Uterus (tissue), 4 donors: ENCODE data around the gene RFX4. TPM values are rescaled to one million over a fixed set of nuclear protein-coding genes. Genes with fewer than 3 reads are reported as not detected.

Experiments
- DNase-seq, 2 donors: peaks; one replicate each; pipeline ENCODE4 v3.0.0-alpha.2; 2019 to 2020
- H3K27ac ChIP-seq, 2 donors: fragments of 200-600 bp; sonication (generic); 1 replicate in 1 of 2; 2 replicates in 1 of 2; pipeline ENCODE4 v1.5.1; 2016 to 2018
- H3K27me3 ChIP-seq, 2 donors: fragments of 200-600 bp; sonication (generic); one replicate each; pipeline ENCODE4 v1.5.1; 2018 to 2019; ENCODE audit warnings: control low read depth in 1 of 2
- H3K36me3 ChIP-seq, 2 donors: fragments of 200-600 bp; sonication (generic); one replicate each; pipeline ENCODE4 v1.5.1; 2019; ENCODE audit warnings: control low read depth in 1 of 2
- H3K4me1 ChIP-seq, 2 donors: fragments of 200-600 bp; sonication (generic); one replicate each; pipeline ENCODE4 v1.5.1; 2018 to 2019; ENCODE audit warnings: control low read depth in 1 of 2
- H3K4me3 ChIP-seq, 2 donors: fragments of 200-600 bp; sonication (generic); 1 replicate in 1 of 2; 2 replicates in 1 of 2; pipeline ENCODE4 v1.5.1; 2018 to 2019; ENCODE audit warnings: mild to moderate bottlenecking in 1 of 2
- H3K9me3 ChIP-seq, 2 donors: fragments of 200-600 bp; sonication (generic); one replicate each; pipeline ENCODE4 v1.5.1; 2019; ENCODE audit warnings: control low read depth in 1 of 2
- CTCF ChIP-seq, 4 experiments: fragments of 200-600 bp in 2 of 4; fragments of 450-650 bp in 2 of 4; sonication (generic) in 2 of 4; IDR thresholded peaks; one replicate each; pipeline ENCODE4 v1.5.1; 2016 to 2019; ENCODE audit warnings: antibody characterized with exemption in 4 of 4, mild to moderate bottlenecking in 2 of 4, moderate library complexity in 1 of 4
- POLR2A ChIP-seq, 2 donors: fragments of 450-650 bp; IDR thresholded peaks; one replicate each; pipeline ENCODE4 v1.6.1; 2016; ENCODE audit warnings: antibody characterized with exemption in 2 of 2, mild to moderate bottlenecking in 1 of 2, moderate library complexity in 1 of 2
- intact Hi-C: fragments of 100-400 bp; cut with DNase I; formaldehyde crosslinking; loops from one replicate; pipeline ENCODE4 v1.15.1; 2023; ENCODE audit warnings: low total_unique reads
- total RNA-seq, 4 donors: library from RNA; depleted of rRNA in 3 of 4; stranded (reverse); fragments of >200 nt in 3 of 4; gene quantifications; one replicate each; pipeline versions ENCODE4 v1.1.0 to v1.2.4, GENCODE V29; 2014 to 2023
- donor health status: DM: yes; HTN: yes; CAD: no.

RFX4 gene
- total RNA-seq, 4 donors from 2014 or later: not detected

GRCh38 chr12:106566771-106567170 is 16.0 kb upstream of the RFX4 start:
- H3K36me3 ChIP-seq: no peaks in the 10 kb centered on the region

GRCh38 chr12:106573239-106573638 is 9.6 kb upstream of the RFX4 start:
- Histone ChIP-seq H3K27me3 (no peaks in the 10 kb centered on the region), H3K36me3 (no peaks in the 10 kb centered on the region), H3K9me3 (no peaks in the 10 kb centered on the region), H3K4me1 (no peaks in the 10 kb centered on the region), H3K27ac (no peak overlapping the region), H3K4me3 (no peak overlapping the region)
- TF ChIP-seq CTCF (IDR thresholded peaks at IDR 0.05): no peak
- intact Hi-C loops: no loop called here
- DNase-seq: no peak

More at GRCh38 chr12:106566771-106567170, 16.0 kb upstream of the RFX4 start:
- no peak for TF ChIP-seq CTCF (IDR thresholded peaks at IDR 0.05)
- TF ChIP-seq POLR2A (IDR thresholded peaks at IDR 0.05): no peak
- Histone ChIP-seq H3K27me3 (no peaks in the 10 kb centered on the region), H3K9me3 (no peaks in the 10 kb centered on the region), H3K27ac (no peak overlapping the region), H3K4me1 (no peaks in the 10 kb centered on the region), H3K4me3 (no peak overlapping the region)
- intact Hi-C loops: no loop called here
- DNase-seq: no peak

- H3K27me3 ChIP-seq: peaks cover 0 to 30% of the 10 kb centered on the region in 2 donors
- no peaks in the 10 kb centered on the region for H3K36me3 ChIP-seq
- DNase-seq: no peak
- H3K27ac ChIP-seq: no peak overlapping the region
- no peak overlapping the region for H3K4me3 ChIP-seq
- peaks cover 0 to 13% of the 10 kb centered on the region in 2 donors for H3K4me1 ChIP-seq
- no peak for TF ChIP-seq CTCF (IDR thresholded peaks at IDR 0.05)
- TF ChIP-seq POLR2A (IDR thresholded peaks at IDR 0.05): no peak
- intact Hi-C loops: no loop called here
- no peaks in the 10 kb centered on the region for H3K9me3 ChIP-seq
These were observed 6.0 kb upstream of the RFX4 start for GRCh38 chr12:106576848-106577247.

GRCh38 chr12:106580671-106581508 is 1.9 kb upstream of the RFX4 start:
- DNase-seq: no peak
- H3K9me3 ChIP-seq: no peaks in the 10 kb centered on the region
- H3K4me1 ChIP-seq: peaks cover 0 to 36% of the 10 kb centered on the region in 2 donors
- intact Hi-C loops: no loop called here
- peaks cover 0 to 68% of the 10 kb centered on the region in 2 donors for H3K27me3 ChIP-seq
- no peak for TF ChIP-seq POLR2A (IDR thresholded peaks at IDR 0.05)
- TF ChIP-seq CTCF (IDR thresholded peaks at IDR 0.05): no peak
- H3K36me3 ChIP-seq: no peaks in the 10 kb centered on the region
- H3K27ac ChIP-seq: no peak overlapping the region
- no peak overlapping the region for H3K4me3 ChIP-seq

GRCh38 chr12:106581543-106582248 is 1.1 kb upstream of the RFX4 start:
- Histone ChIP-seq H3K27ac (no peak overlapping the region), H3K4me3 (no peak overlapping the region), H3K36me3 (no peaks in the 10 kb centered on the region), H3K4me1 (peaks cover 0 to 44% of the 10 kb centered on the region in 2 donors), H3K27me3 (peaks cover 0 to 73% of the 10 kb centered on the region in 2 donors), H3K9me3 (no peaks in the 10 kb centered on the region)
- intact Hi-C loops: no loop called here
- no peak for DNase-seq
- TF ChIP-seq POLR2A (IDR thresholded peaks at IDR 0.05) (no peak), CTCF (IDR thresholded peaks at IDR 0.05) (no peak)
